ENCODE measurements around the gene BRME1. TPM values are rescaled to one million over a fixed set of nuclear protein-coding genes. Genes with fewer than 3 reads are reported as not detected.

The BRME1 gene
- total RNA-seq, 4 donors from 2014 or later, result 1.9 to 2.4 (median 2.2) TPM; not detected in 1

- Histone ChIP-seq H3K27ac (peak overlapping the region in 3 of 4 donors; percentile 15 to 45 (median 22)), H3K9me3 (no peaks in the 10 kb centered on the region), H3K27me3 (no peaks in the 10 kb centered on the region), H3K4me1 (peaks cover 0 to 27% (median 13%) of the 10 kb centered on the region in 3 donors), H3K4me3 (peak overlapping the region; percentile 19 to 95), H3K36me3 (peaks cover 0 to 28% of the 10 kb centered on the region in 2 donors)
- no peak for TF ChIP-seq CTCF (IDR thresholded peaks at IDR 0.05)
- TF ChIP-seq POLR2A (IDR thresholded peaks at IDR 0.05), result no peak
- TF ChIP-seq POLR2AphosphoS5 (IDR thresholded peaks at IDR 0.05), result no peak
- no peak for TF ChIP-seq EP300 (IDR thresholded peaks at IDR 0.05)
- ATAC-seq, result no peak
- WGBS, 2 donors (ENCODE audit: low coverage in 1 of 2), result 20 to 23% methylated on average over 10 to 12 of the region's 20 CpGs
Measured at GRCh38 chr19:13951799-13952153, 45.9 kb upstream of the BRME1 start.

- Histone ChIP-seq H3K36me3 (peaks cover 0 to 21% of the 10 kb centered on the region in 2 donors), H3K4me1 (peaks cover 0 to 27% (median 13%) of the 10 kb centered on the region in 3 donors), H3K27me3 (no peaks in the 10 kb centered on the region), H3K27ac (no peak overlapping the region), H3K9me3 (no peaks in the 10 kb centered on the region), H3K4me3 (no peak overlapping the region)
- no peak for ATAC-seq
- WGBS, 2 donors (ENCODE audit: low coverage in 1 of 2), result 82 to 84% methylated on average over 2 of the region's 2 CpGs
- no peak for TF ChIP-seq CTCF (IDR thresholded peaks at IDR 0.05)
- no peak for TF ChIP-seq POLR2AphosphoS5 (IDR thresholded peaks at IDR 0.05)
- TF ChIP-seq POLR2A (IDR thresholded peaks at IDR 0.05), result no peak
- TF ChIP-seq EP300 (IDR thresholded peaks at IDR 0.05), result no peak
Measured at GRCh38 chr19:13951043-13951442, 45.1 kb upstream of the BRME1 start.

- no peak for ATAC-seq
- Histone ChIP-seq H3K4me1 (peaks cover 0 to 2% (median 0%) of the 10 kb centered on the region in 3 donors), H3K9me3 (no peaks in the 10 kb centered on the region), H3K27ac (no peak overlapping the region), H3K4me3 (no peak overlapping the region), H3K36me3 (no peaks in the 10 kb centered on the region), H3K27me3 (no peaks in the 10 kb centered on the region)
- 85% methylated on average over 4 of the region's 4 CpGs for WGBS, 2 donors (ENCODE audit: low coverage in 1 of 2)
- TF ChIP-seq CTCF (IDR thresholded peaks at IDR 0.05) (no peak), EP300 (IDR thresholded peaks at IDR 0.05) (no peak)
Measured at GRCh38 chr19:13946414-13946813, 40.5 kb upstream of the BRME1 start.

GRCh38 chr19:13942023-13942684 is 36.2 kb upstream of the BRME1 start:
- Histone ChIP-seq H3K27me3 (peaks cover 18% of the 10 kb centered on the region), H3K4me1 (peaks cover 0 to 12% (median 0%) of the 10 kb centered on the region in 3 donors), H3K9me3 (no peaks in the 10 kb centered on the region), H3K36me3 (no peaks in the 10 kb centered on the region), H3K4me3 (no peak overlapping the region), H3K27ac (no peak overlapping the region)
- no peak for TF ChIP-seq POLR2AphosphoS5 (IDR thresholded peaks at IDR 0.05)
- TF ChIP-seq EP300 (IDR thresholded peaks at IDR 0.05), result no peak
- TF ChIP-seq POLR2A (IDR thresholded peaks at IDR 0.05), result no peak
- TF ChIP-seq CTCF (IDR thresholded peaks at IDR 0.05), result no peak
- WGBS, 2 donors (ENCODE audit: low coverage in 1 of 2), result 75 to 80% methylated on average over 1 of the region's 1 CpG
- no peak for ATAC-seq
